ENCODE results near the gene WIPI1. TPM values are rescaled to one million over a fixed set of nuclear protein-coding genes. Genes with fewer than 3 reads are reported as not detected.
"Not testable (repeated sequence)": the region's sequence is repeated elsewhere in the genome, so short reads cannot be mapped to it uniquely, and the experiment has no call there.

WIPI1 gene
- polyA plus RNA-seq, 1 donor (not counting 4 experiments of a cell fraction or from before 2014, with no cell fraction given), result 49.4 TPM

DNA sequence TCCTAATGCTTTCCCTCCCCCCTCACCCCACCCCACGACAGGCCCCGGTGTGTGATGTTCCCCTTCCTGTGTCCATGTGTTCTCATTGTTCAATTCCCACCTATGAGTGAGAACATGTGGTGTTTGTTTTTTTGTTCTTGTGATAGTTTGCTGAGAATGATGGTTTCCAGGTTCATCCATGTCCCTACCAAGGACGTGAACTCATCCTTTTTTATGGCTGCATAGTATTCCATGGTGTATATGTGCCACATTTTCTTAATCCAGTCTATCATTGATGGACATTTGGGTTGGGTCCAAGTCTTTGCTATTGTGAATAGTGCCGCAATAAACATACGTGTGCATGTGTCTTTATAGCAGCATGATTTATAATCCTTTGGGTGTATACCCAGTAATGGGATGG is 53.5 kb downstream of the WIPI1 start:
- H3K36me3 ChIP-seq (ENCODE audit: control insufficient read depth in 2 of 2, extremely low read depth in 1 of 2, insufficient read depth in 2 of 2, low read length in 2 of 2); FAIRE-seq; H3K4me3 ChIP-seq (ENCODE audit: control insufficient read depth in 2 of 3, extremely low read depth in 1 of 3, insufficient read depth in 2 of 3, low read depth in 1 of 3, low read length in 3 of 3); H3K9ac ChIP-seq (ENCODE audit: control insufficient read depth, extremely low read depth, insufficient read depth, low read length); DNase-seq (ENCODE audit: low read depth, low spot score); H3K79me2 ChIP-seq (ENCODE audit: control insufficient read depth, insufficient read depth, low read length); dilution Hi-C loops (cut with MboI; ENCODE audit: extremely low pct_ligation_motif_present, low sequenced_read_pairs); H3K9me3 ChIP-seq (ENCODE audit: control insufficient read depth, low read depth, low read length); H3K27ac ChIP-seq (ENCODE audit: control insufficient read depth, insufficient read depth, low read length); H3K27me3 ChIP-seq (ENCODE audit: control insufficient read depth, extremely low read depth, insufficient read depth, low read length); H3K9me1 ChIP-seq (ENCODE audit: control insufficient read depth, extremely low read depth, insufficient read depth, low read length); H2AFZ ChIP-seq (ENCODE audit: control insufficient read depth, low read length); H4K20me1 ChIP-seq (ENCODE audit: control insufficient read depth, extremely low read depth, insufficient read depth, low read length); H3K4me1 ChIP-seq (ENCODE audit: control insufficient read depth, extremely low read depth, insufficient read depth, low read length); H3K4me2 ChIP-seq (ENCODE audit: control insufficient read depth, extremely low read depth, insufficient read depth, low read depth, low read length): not testable (repeated sequence)

DNA sequence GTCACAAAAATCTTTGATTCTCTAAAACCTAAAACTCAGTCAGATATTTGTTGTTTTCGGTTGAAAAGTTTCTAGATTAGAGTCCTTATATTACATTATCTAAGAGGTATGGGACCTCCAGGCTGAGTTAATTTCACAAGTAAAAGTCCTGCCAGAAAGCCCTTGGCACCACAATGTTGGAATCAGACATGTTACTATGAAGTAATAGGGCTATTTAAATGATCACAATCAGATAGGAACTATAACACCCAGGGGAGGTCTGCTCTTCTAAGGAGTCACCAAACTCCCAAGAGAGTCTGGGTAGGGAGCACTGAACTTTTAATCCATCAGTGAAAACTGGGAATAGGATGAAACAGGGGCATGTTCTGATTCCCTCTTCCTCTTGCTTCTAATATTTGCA is 54.2 kb downstream of the WIPI1 start:
- no peak overlapping the region for H3K4me2 ChIP-seq (ENCODE audit: control insufficient read depth, extremely low read depth, insufficient read depth, low read depth, low read length)
- H2AFZ ChIP-seq (ENCODE audit: control insufficient read depth, low read length), result no peak overlapping the region
- H3K9ac ChIP-seq (ENCODE audit: control insufficient read depth, extremely low read depth, insufficient read depth, low read length), result no peak overlapping the region
- H3K9me1 ChIP-seq (ENCODE audit: control insufficient read depth, extremely low read depth, insufficient read depth, low read length), result no peaks in the 10 kb centered on the region
- no peaks in the 10 kb centered on the region for H3K9me3 ChIP-seq (ENCODE audit: control insufficient read depth, low read depth, low read length)
- TF ChIP-seq, protein P1, sequence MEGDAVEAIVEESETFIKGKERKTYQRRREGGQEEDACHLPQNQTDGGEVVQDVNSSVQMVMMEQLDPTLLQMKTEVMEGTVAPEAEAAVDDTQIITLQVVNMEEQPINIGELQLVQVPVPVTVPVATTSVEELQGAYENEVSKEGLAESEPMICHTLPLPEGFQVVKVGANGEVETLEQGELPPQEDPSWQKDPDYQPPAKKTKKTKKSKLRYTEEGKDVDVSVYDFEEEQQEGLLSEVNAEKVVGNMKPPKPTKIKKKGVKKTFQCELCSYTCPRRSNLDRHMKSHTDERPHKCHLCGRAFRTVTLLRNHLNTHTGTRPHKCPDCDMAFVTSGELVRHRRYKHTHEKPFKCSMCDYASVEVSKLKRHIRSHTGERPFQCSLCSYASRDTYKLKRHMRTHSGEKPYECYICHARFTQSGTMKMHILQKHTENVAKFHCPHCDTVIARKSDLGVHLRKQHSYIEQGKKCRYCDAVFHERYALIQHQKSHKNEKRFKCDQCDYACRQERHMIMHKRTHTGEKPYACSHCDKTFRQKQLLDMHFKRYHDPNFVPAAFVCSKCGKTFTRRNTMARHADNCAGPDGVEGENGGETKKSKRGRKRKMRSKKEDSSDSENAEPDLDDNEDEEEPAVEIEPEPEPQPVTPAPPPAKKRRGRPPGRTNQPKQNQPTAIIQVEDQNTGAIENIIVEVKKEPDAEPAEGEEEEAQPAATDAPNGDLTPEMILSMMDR (optimal IDR thresholded peaks at IDR 0.05 in 1 of 3, IDR thresholded peaks at IDR 0.05 in 1 of 3, conservative IDR thresholded peaks at IDR 0.05 in 1 of 3; ENCODE audit: extremely low read depth in 1 of 3, insufficient read depth in 2 of 3, low read length in 3 of 3), result no peak
- TF ChIP-seq EZH2 (IDR thresholded peaks at IDR 0.05; ENCODE audit: low read length), result no peak
- H3K27me3 ChIP-seq (ENCODE audit: control insufficient read depth, extremely low read depth, insufficient read depth, low read length), result no peaks in the 10 kb centered on the region
- no peaks in the 10 kb centered on the region for H3K36me3 ChIP-seq (ENCODE audit: control insufficient read depth in 2 of 2, extremely low read depth in 1 of 2, insufficient read depth in 2 of 2, low read length in 2 of 2)
- no peak overlapping the region for H3K27ac ChIP-seq (ENCODE audit: control insufficient read depth, insufficient read depth, low read length)
- no peaks in the 10 kb centered on the region for H3K79me2 ChIP-seq (ENCODE audit: control insufficient read depth, insufficient read depth, low read length)
- no peak for DNase-seq (ENCODE audit: low read depth, low spot score)
- dilution Hi-C loops (cut with MboI; ENCODE audit: extremely low pct_ligation_motif_present, low sequenced_read_pairs), result no loop called here
- H3K4me1 ChIP-seq (ENCODE audit: control insufficient read depth, extremely low read depth, insufficient read depth, low read length), result no peaks in the 10 kb centered on the region
- FAIRE-seq, result no peak
- no peaks in the 10 kb centered on the region for H4K20me1 ChIP-seq (ENCODE audit: control insufficient read depth, extremely low read depth, insufficient read depth, low read length)
- no peak overlapping the region for H3K4me3 ChIP-seq (ENCODE audit: control insufficient read depth in 2 of 3, extremely low read depth in 1 of 3, insufficient read depth in 2 of 3, low read depth in 1 of 3, low read length in 3 of 3)

DNA sequence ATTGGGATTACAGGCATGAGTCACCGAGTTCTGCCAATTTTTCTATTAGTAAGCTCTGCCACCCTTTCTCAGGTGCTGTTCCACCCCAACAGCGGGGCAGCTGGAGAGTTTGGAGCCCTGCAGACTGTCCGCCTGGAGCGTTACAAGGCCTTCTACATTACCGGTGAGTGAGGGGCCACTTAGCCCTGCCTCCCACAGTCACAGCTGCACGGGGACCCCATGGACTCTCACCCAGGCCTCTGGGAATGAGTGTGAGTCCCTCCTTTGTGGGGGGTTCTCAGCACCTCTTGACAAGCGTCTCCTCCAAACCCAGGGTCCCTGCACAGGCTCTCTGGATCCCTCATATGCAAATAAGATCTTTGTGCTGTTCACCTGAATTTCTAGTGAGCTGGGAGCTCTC is 56.0 kb downstream of the WIPI1 start:
- H4K20me1 ChIP-seq (ENCODE audit: control insufficient read depth, extremely low read depth, insufficient read depth, low read length), result no peaks in the 10 kb centered on the region
- TF ChIP-seq EZH2 (IDR thresholded peaks at IDR 0.05; ENCODE audit: low read length), result no peak
- TF ChIP-seq, protein P1 (optimal IDR thresholded peaks at IDR 0.05 in 1 of 3, IDR thresholded peaks at IDR 0.05 in 1 of 3, conservative IDR thresholded peaks at IDR 0.05 in 1 of 3; ENCODE audit: extremely low read depth in 1 of 3, insufficient read depth in 2 of 3, low read length in 3 of 3), result no peak
- H3K27ac ChIP-seq (ENCODE audit: control insufficient read depth, insufficient read depth, low read length), result no peak overlapping the region
- H3K36me3 ChIP-seq (ENCODE audit: control insufficient read depth in 2 of 2, extremely low read depth in 1 of 2, insufficient read depth in 2 of 2, low read length in 2 of 2), result no peaks in the 10 kb centered on the region
- no peaks in the 10 kb centered on the region for H3K4me1 ChIP-seq (ENCODE audit: control insufficient read depth, extremely low read depth, insufficient read depth, low read length)
- no peaks in the 10 kb centered on the region for H3K79me2 ChIP-seq (ENCODE audit: control insufficient read depth, insufficient read depth, low read length)
- H3K27me3 ChIP-seq (ENCODE audit: control insufficient read depth, extremely low read depth, insufficient read depth, low read length), result no peaks in the 10 kb centered on the region
- DNase-seq (ENCODE audit: low read depth, low spot score) (no peak), FAIRE-seq (no peak)
- H3K9ac ChIP-seq (ENCODE audit: control insufficient read depth, extremely low read depth, insufficient read depth, low read length), result no peak overlapping the region
- H3K4me2 ChIP-seq (ENCODE audit: control insufficient read depth, extremely low read depth, insufficient read depth, low read depth, low read length), result no peak overlapping the region
- dilution Hi-C loops (cut with MboI; ENCODE audit: extremely low pct_ligation_motif_present, low sequenced_read_pairs), result no loop called here
- no peak overlapping the region for H3K4me3 ChIP-seq (ENCODE audit: control insufficient read depth in 2 of 3, extremely low read depth in 1 of 3, insufficient read depth in 2 of 3, low read depth in 1 of 3, low read length in 3 of 3)
- no peaks in the 10 kb centered on the region for H3K9me1 ChIP-seq (ENCODE audit: control insufficient read depth, extremely low read depth, insufficient read depth, low read length)
- no peak overlapping the region for H2AFZ ChIP-seq (ENCODE audit: control insufficient read depth, low read length)
- no peaks in the 10 kb centered on the region for H3K9me3 ChIP-seq (ENCODE audit: control insufficient read depth, low read depth, low read length)

Data from keratinocyte (primary cell).